Activated CD4-positive, alpha-beta T cell treated with anti-CD3 and anti-CD28 coated beads for 36 hours (primary cell): Measurements from ENCODE around the gene NPC2. TPM values are rescaled to one million over a fixed set of nuclear protein-coding genes. Genes with fewer than 3 reads are reported as not detected.

ENCODE experiments used
- ATAC-seq: fragments of 200-7000 bp; cut with Tn5 transposase; one replicate; pipeline ENCODE4 v1.10.0; 2021; ENCODE audit warnings: mild to moderate bottlenecking, moderate library complexity
- CTCF ChIA-PET: fragments of 350-600 bp; sonication (Branson Sonifier 250); formaldehyde crosslinking; loops from one replicate; lab custom pipeline; 2021; ENCODE audit warnings: antibody characterized with exemption; lab: Charles Lee
- POLR2A ChIA-PET: fragments of 350-600 bp; sonication (Branson Sonifier 250); formaldehyde crosslinking; loops from one replicate; lab custom pipeline; 2021; ENCODE audit warnings: antibody characterized with exemption, inconsistent platforms; lab: Charles Lee
- DNase-seq: peaks from one replicate; pipeline ENCODE4 v3.0.0-alpha.2; 2020
- H3K27ac Mint-ChIP-seq: one replicate; pipeline ENCODE4 v1.8.0; 2021; ENCODE audit warnings: mixed read lengths
- H3K27me3 Mint-ChIP-seq: one replicate; pipeline ENCODE4 v1.8.0; 2021; ENCODE audit warnings: mixed read lengths
- H3K36me3 Mint-ChIP-seq: one replicate; pipeline ENCODE4 v1.8.0; 2021; ENCODE audit warnings: low read depth, mixed read lengths
- H3K4me1 Mint-ChIP-seq: one replicate; pipeline ENCODE4 v1.8.0; 2021; ENCODE audit warnings: mixed read lengths
- H3K4me3 Mint-ChIP-seq: one replicate; pipeline ENCODE4 v1.8.0; 2021; ENCODE audit warnings: mild to moderate bottlenecking, moderate library complexity, mixed read lengths
- H3K9me3 Mint-ChIP-seq: one replicate; pipeline ENCODE4 v1.8.0; 2021; ENCODE audit warnings: low read depth, mixed read lengths
- intact Hi-C, 2 experiments: fragments of 100-400 bp; cut with DNase I in 1 of 2; cut with micrococcal nuclease in 1 of 2; formaldehyde crosslinking; loops; one replicate each; pipeline versions ENCODE4 v1.14.2 to v1.15.1; 2022 to 2024; cut with DNase I, micrococcal nuclease
- total RNA-seq, 2 experiments: library from RNA; stranded (reverse); gene quantifications; one replicate each; pipeline ENCODE4 v1.2.3, GENCODE V29; 2021

Gene NPC2
- total RNA-seq, 2 experiments from 2014 or later: 27.3 to 56.9 TPM

DNA sequence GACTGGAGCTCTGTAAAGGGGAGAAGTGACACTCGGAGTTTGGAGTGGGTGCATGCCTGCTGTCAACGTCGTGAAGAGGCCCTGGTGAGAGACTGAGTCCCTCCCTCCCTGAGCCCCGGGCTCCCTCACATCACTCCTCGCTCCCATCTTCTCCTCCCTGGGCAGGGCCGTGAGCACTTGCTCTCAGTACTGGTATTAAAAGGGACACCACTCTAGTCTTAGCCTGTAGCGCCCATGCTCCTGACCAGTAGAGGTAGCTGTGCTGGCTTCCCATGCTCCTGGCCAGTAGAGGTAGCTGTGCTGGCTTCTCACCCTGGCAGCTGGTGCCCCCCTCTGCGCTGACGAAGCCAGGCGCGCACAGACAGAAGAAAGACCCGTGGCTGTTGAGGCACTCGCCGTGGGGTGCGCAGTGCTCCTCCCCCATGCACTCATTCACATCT is 15.2 kb upstream of the NPC2 start:
- ChIA-PET POLR2A (no interaction called here), CTCF (no interaction called here)
- Mint-ChIP-seq H3K36me3 (no peaks in the 10 kb centered on the region), H3K9me3 (no peaks in the 10 kb centered on the region), H3K27ac (no peak overlapping the region), H3K27me3 (no peaks in the 10 kb centered on the region), H3K4me1 (no peaks in the 10 kb centered on the region), H3K4me3 (no peak overlapping the region)
- no peak for DNase-seq
- ATAC-seq: no peak
- intact Hi-C loops: no loop called here

DNA sequence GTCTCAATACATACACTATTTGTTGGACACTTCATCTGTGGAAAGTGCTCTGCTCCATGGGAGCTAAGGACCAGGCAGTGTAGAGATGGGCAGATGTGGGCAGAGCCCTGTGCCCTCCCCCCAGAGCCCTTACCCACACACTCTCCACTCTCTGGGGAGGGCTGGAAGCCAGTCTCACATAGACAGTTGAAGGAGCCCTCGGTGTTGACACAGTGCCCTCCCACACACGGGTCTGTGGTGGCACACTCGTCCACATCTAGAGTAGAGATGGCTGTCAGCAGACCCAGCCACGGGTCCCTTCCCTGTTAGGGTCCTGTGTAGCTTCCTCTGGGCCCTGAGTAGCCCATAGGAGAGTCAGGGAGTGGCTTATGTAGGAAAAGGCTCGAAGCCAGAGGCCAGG is 14.7 kb upstream of the NPC2 start:
- H3K9me3 Mint-ChIP-seq: no peaks in the 10 kb centered on the region
- H3K4me3 Mint-ChIP-seq: no peak overlapping the region
- CTCF ChIA-PET: no interaction called here
- DNase-seq: no peak
- no peak overlapping the region for H3K27ac Mint-ChIP-seq
- no peaks in the 10 kb centered on the region for H3K36me3 Mint-ChIP-seq
- intact Hi-C loops: no loop called here
- no peaks in the 10 kb centered on the region for H3K4me1 Mint-ChIP-seq
- no peaks in the 10 kb centered on the region for H3K27me3 Mint-ChIP-seq
- POLR2A ChIA-PET: no interaction called here
- no peak for ATAC-seq

DNA sequence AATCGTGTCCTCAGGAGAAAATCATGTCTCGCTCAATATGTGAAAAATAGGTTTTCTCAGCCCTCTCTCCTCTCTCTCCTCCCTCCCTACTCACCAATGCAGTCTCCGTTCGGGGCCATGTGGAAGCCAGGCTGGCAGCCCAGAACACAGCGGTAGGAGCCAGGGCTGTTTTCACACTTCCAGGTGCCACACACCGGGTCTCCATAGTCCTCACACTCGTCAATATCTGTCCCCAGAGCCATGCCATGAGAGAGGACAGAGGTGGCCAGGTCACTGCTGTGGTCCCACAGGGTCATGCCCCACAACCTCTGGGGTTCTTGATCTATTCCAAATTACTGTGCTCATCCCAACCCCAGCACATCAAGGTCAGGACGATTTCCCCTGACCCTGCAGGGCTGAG is 14.0 kb upstream of the NPC2 start:
- ATAC-seq (no peak), DNase-seq (no peak)
- no peak overlapping the region for H3K4me3 Mint-ChIP-seq
- H3K9me3 Mint-ChIP-seq: no peaks in the 10 kb centered on the region
- no peaks in the 10 kb centered on the region for H3K4me1 Mint-ChIP-seq
- intact Hi-C loops: no loop called here
- no peak overlapping the region for H3K27ac Mint-ChIP-seq
- ChIA-PET POLR2A (no interaction called here), CTCF (no interaction called here)
- no peaks in the 10 kb centered on the region for H3K27me3 Mint-ChIP-seq
- H3K36me3 Mint-ChIP-seq: no peaks in the 10 kb centered on the region

DNA sequence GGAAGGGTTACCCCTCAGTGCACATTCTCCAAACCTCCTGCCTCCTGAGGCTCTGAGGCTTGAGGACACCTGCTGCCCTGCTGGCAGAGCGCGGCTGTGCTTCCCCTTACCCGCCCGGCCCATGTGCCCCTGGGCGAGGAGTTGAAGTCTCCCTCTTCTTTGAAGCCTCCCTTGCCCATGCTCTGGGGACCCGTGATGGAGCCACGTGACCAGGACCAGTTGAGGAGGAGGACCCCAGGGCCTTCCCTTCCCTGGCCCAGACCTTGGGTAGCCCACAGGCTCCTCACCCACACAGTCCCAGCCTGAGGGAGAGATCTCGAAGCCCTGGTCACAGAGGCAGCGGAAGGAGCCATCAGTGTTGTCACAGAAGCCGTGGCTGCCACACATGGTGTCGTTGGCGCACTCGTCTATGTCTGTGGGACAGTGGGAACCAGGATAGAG is 13.3 kb upstream of the NPC2 start:
- Mint-ChIP-seq H3K27me3 (no peaks in the 10 kb centered on the region), H3K9me3 (no peaks in the 10 kb centered on the region), H3K27ac (no peak overlapping the region), H3K4me1 (no peaks in the 10 kb centered on the region), H3K4me3 (no peak overlapping the region), H3K36me3 (no peaks in the 10 kb centered on the region)
- DNase-seq (no peak), ATAC-seq (peak; percentile 5)
- intact Hi-C loops: no loop called here
- ChIA-PET CTCF (no interaction called here), POLR2A (no interaction called here)

DNA sequence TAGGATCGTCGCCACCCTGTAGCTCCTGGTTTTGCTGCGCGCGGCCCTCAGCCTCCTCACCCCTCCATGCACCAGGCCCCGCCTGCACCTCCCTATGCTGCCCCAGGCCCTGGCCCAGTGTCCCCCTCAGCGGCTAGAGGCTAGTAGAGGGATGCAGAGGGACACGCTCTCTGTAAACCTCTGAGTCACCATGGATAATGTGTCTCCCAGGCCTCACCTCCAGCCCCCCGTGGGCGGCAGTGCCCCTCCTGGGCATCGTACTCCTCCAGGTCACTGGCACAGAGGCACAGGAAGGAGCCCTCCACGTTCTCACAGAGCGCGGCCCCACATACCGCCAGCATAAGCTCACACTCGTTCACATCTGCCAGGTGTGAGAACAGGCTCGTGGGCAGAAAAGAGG is 12.7 kb upstream of the NPC2 start:
- ChIA-PET CTCF (no interaction called here), POLR2A (no interaction called here)
- intact Hi-C loops: no loop called here
- DNase-seq (no peak), ATAC-seq (no peak)
- Mint-ChIP-seq H3K27me3 (no peaks in the 10 kb centered on the region), H3K36me3 (no peaks in the 10 kb centered on the region), H3K4me1 (no peaks in the 10 kb centered on the region), H3K27ac (no peak overlapping the region), H3K4me3 (no peak overlapping the region), H3K9me3 (no peaks in the 10 kb centered on the region)

DNA sequence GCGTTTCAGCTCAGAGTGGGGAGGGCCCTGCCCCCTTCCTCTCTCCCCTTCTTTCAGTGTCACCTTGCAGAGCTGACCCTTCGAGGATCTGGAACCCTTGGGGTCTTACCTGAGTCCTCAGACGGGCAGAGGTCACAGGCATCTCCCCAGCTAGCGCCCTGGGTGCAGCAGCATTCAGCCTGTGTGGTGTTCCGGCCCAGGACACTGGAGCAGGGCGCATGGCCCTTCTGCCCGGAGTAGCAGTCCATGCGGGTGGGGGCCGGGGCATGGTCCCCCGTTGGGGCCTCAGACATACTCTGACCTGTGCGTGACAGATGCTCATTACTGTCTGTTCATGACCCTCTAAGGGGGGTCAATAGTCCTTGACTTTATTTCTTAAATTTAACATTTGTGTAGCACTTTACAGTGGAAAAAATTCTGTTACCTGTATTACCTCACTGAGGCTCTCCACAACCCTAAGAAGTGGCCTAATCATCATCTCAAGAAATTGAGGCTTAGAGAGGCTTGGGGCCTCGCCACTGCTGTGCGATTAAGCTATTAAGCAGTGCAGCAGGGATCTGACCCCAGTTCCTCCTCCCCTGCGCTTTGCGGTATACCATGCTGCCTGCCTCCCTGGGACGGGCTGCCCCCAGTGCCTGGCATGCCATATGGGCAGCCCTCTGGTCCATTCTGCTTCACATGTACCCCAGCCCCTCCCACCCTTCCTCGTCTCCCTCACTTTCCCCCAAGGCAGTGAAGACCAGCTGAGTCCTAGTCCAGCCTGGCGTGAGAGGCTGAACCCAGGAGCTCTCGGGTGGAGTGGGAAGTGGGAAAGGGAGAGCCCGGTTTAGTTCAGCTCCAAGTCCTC is 12.0 kb upstream of the NPC2 start:
- H3K4me1 Mint-ChIP-seq: no peaks in the 10 kb centered on the region
- H3K9me3 Mint-ChIP-seq: no peaks in the 10 kb centered on the region
- H3K4me3 Mint-ChIP-seq: no peak overlapping the region
- DNase-seq (no peak), ATAC-seq (no peak)
- intact Hi-C loops: no loop called here
- no peaks in the 10 kb centered on the region for H3K27me3 Mint-ChIP-seq
- no peak overlapping the region for H3K27ac Mint-ChIP-seq
- H3K36me3 Mint-ChIP-seq: no peaks in the 10 kb centered on the region
- POLR2A ChIA-PET: no interaction called here
- CTCF ChIA-PET: no interaction called here

DNA sequence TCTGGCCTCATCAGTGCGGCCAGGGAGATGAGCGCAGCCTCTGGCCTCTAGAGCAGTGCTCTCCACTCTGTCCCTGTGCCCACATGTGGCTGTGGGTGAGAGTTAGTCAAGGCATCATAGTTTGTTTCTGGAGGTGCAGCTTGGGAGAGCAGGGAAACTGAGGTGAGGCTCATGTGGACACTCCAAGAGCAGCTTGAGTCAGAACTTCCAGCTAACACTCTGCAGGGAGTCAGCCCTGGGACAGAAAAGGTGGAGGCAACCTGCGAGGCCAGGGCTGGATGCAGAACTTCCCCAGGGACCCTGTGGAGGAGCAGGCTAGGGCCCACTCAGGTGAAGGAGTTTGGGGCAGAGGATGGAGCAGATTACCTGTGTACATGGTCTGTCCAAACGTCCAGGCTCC is 11.3 kb upstream of the NPC2 start:
- H3K27ac Mint-ChIP-seq: no peak overlapping the region
- ATAC-seq: no peak
- no peak for DNase-seq

DNA sequence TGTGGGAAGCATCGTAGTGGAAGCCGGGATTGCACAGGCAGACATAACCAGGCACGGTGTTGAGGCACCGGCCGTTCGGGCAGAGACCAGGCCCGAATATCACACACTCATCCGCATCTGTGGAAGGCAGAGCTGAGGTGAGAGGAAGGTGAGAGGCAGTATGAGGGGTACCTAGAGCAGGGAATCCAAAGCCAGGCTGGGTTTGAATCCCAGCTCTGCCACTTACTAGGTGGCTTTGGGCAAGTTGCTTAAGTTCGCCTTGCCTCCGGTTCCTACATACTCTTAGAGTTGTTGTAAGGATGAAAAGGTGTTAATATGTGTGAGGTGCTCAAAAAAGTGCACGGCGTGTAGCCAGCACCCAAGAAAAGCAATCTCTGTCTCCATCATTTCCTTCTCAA is 10.8 kb upstream of the NPC2 start:
- H3K36me3 Mint-ChIP-seq: no peaks in the 10 kb centered on the region
- H3K4me3 Mint-ChIP-seq: no peak overlapping the region
- no peaks in the 10 kb centered on the region for H3K9me3 Mint-ChIP-seq
- ATAC-seq (no peak), DNase-seq (no peak)
- no peaks in the 10 kb centered on the region for H3K27me3 Mint-ChIP-seq
- no peak overlapping the region for H3K27ac Mint-ChIP-seq
- POLR2A ChIA-PET: no interaction called here
- intact Hi-C loops: no loop called here
- no peaks in the 10 kb centered on the region for H3K4me1 Mint-ChIP-seq
- CTCF ChIA-PET: no interaction called here

More for the DNA sequence above, 11.3 kb upstream of the NPC2 start:
- H3K9me3 Mint-ChIP-seq: no peaks in the 10 kb centered on the region
- ChIA-PET POLR2A (no interaction called here), CTCF (no interaction called here)
- no peaks in the 10 kb centered on the region for H3K36me3 Mint-ChIP-seq
- H3K4me1 Mint-ChIP-seq: no peaks in the 10 kb centered on the region
- intact Hi-C loops: no loop called here
- no peaks in the 10 kb centered on the region for H3K27me3 Mint-ChIP-seq
- H3K4me3 Mint-ChIP-seq: no peak overlapping the region

DNA sequence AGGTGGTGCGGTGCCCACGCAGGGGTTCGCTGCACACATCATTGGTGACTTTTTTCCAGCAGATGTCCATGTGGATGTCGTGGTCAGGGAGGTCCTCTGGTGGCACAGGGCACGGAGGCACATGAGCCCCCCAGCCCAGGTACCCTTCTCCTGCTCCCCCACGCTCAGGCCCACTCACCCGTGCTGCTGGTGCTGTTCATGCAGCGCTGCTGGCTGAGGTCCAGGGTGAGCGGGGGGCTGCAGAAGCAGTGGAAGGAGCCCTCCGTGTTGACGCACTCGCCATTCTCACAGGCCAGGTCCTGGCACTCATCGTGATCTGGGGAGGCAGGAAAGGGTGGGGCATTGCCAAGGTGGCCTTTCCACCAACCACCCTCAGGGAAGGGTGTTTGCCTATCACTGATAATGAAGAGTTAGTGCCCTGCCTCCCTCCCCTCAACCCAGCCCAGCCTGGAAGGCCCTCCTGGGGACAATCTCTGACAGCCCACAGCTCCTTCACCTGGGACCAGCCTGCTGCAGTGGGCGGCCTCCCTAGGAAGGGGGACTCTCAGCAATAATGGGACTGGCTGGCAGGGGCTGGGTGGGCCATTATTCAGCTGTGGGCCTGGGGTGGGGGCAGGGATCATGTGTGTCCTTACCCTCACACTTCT is 10.3 kb upstream of the NPC2 start:
- ChIA-PET CTCF (no interaction called here), POLR2A (no interaction called here)
- no peak overlapping the region for H3K27ac Mint-ChIP-seq
- no peaks in the 10 kb centered on the region for H3K27me3 Mint-ChIP-seq
- intact Hi-C loops: no loop called here
- ATAC-seq (no peak), DNase-seq (no peak)
- no peak overlapping the region for H3K4me3 Mint-ChIP-seq
- H3K9me3 Mint-ChIP-seq: no peaks in the 10 kb centered on the region
- H3K4me1 Mint-ChIP-seq: no peaks in the 10 kb centered on the region
- H3K36me3 Mint-ChIP-seq: peaks cover 1% of the 10 kb centered on the region

DNA sequence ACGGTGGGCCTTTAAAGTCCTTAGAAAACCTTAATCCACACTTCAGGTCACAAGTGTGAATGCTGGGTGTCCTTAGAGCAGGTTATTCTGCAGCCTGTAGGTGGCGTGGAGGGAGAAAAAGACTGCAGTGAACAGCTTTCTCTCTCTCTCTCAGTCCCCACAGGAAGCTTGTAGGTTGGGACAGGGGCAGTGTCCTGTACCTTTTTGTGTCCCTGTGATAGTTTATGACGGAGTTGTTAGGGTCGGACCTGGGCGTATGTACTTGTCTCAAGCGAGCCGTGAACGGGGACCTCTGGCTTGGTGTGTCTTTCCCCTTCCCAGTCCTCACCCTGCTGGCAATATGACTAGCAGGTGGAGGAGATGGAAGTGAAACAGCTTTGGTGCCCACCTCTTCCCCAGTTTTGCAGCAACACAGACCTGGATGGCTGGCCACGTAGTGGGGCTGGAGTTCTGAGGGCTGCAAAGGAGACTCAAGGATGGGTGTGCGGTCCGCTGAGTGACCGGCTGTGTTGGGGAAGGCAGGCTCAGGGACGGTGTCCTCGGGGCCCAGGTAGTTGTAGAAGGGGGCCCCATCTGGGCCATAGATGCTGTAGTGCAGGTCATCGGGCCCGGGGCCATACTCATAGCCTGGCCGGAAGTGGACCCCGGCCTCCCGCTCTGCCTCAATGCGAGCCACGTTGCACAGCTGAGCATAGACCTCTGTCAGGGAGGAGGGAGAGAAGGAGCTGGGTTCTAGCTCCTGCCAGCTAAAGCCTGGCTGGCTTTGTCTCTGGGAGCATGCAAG is 9.3 kb upstream of the NPC2 start:
- Mint-ChIP-seq H3K9me3 (no peaks in the 10 kb centered on the region), H3K4me1 (no peaks in the 10 kb centered on the region), H3K27me3 (no peaks in the 10 kb centered on the region), H3K27ac (no peak overlapping the region), H3K4me3 (no peak overlapping the region), H3K36me3 (peaks cover 2% of the 10 kb centered on the region)
- intact Hi-C loops: no loop called here
- DNase-seq (peak; percentile 42), ATAC-seq (peak; percentile 65)
- CTCF ChIA-PET: no interaction called here
- POLR2A ChIA-PET: interaction anchor here (0.6 kb wide), 1 partner anchor 290 kb away, joined by 4 read pairs; no protein-coding TSS in a partner anchor

DNA sequence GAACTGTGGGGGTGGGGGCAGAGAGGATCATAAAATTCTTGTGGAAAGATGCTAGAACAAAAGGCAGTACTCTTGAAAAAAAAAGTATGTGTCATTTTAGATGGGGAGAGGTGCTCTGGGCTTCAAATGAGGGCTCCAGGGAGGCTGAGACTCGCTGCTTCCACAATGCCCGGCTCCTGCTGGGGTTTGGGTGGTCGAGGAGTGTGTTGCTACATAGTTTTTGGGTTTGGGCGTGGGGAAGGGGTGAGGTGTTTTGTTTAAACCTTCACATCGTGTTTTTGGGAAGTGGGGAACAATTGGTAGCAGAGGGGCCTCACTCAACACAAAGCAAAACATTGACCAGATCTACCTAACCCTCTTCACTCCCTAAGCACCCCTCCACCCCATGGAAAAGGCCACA is 8.6 kb upstream of the NPC2 start:
- ATAC-seq (no peak), DNase-seq (no peak)
- ChIA-PET POLR2A (no interaction called here), CTCF (no interaction called here)
- no peak overlapping the region for H3K4me3 Mint-ChIP-seq
- no peaks in the 10 kb centered on the region for H3K9me3 Mint-ChIP-seq
- H3K36me3 Mint-ChIP-seq: peaks cover 2% of the 10 kb centered on the region
- no peaks in the 10 kb centered on the region for H3K27me3 Mint-ChIP-seq
- H3K27ac Mint-ChIP-seq: no peak overlapping the region
- no peaks in the 10 kb centered on the region for H3K4me1 Mint-ChIP-seq
- intact Hi-C loops: no loop called here
